Thoracic aorta (tissue), 2 donors: ENCODE measurements around the gene DNAL4. TPM values are rescaled to one million over a fixed set of nuclear protein-coding genes. Genes with fewer than 3 reads are reported as not detected.

Source experiments
- ATAC-seq: fragments of 150-250 bp; one replicate; pipeline ENCODE4 v1.8.0; 2017; ENCODE audit warnings: low read depth; ENCODE audit not compliant: insufficient number of reproducible peaks, low FRiP score
- DNase-seq: peaks from one replicate; pipeline ENCODE4 v3.0.0-alpha.2; 2020; ENCODE audit warnings: low spot score
- H3K27ac ChIP-seq, 2 donors: fragments of 200-600 bp; sonication (generic); 1 replicate in 1 of 2; 2 replicates in 1 of 2; pipeline ENCODE4 v1.5.1; 2016; ENCODE audit warnings: mild to moderate bottlenecking in 2 of 2, moderate library complexity in 2 of 2
- H3K27me3 ChIP-seq: fragments of 200-600 bp; sonication (generic); replicated peaks from 2 replicates; pipeline ENCODE4 v1.6.0; 2016; ENCODE audit warnings: mild to moderate bottlenecking; ENCODE audit not compliant: insufficient read depth
- H3K36me3 ChIP-seq: fragments of 200-600 bp; sonication (generic); one replicate; pipeline ENCODE4 v1.5.1; 2016
- H3K4me1 ChIP-seq, 2 donors: fragments of 200-600 bp; sonication (generic); 1 replicate in 1 of 2; 2 replicates in 1 of 2; pipeline versions ENCODE4 v1.5.1 to v1.6.0; 2016; ENCODE audit warnings: low read depth in 2 of 2, mild to moderate bottlenecking in 1 of 2; ENCODE audit not compliant: control insufficient read depth in 1 of 2
- H3K4me3 ChIP-seq: fragments of 200-600 bp; sonication (generic); 2 replicates; pipeline ENCODE4 v1.5.1; 2016; ENCODE audit warnings: mild to moderate bottlenecking
- H3K9me3 ChIP-seq: fragments of 200-600 bp; sonication (generic); 2 replicates; pipeline ENCODE4 v1.5.1; 2016
- total RNA-seq, 2 donors: library from RNA; depleted of rRNA; stranded (reverse); fragments of >200 nt; gene quantifications; one replicate each; pipeline versions ENCODE4 v1.1.0 to v1.2.3, GENCODE V29; 2016
- TF ChIP-seq, protein P1 (sequence below): fragments of 200-600 bp; sonication (generic); IDR thresholded peaks from one replicate; pipeline ENCODE4 v1.5.1; 2019; ENCODE audit warnings: antibody characterized with exemption

Gene DNAL4
- total RNA-seq, 2 donors from 2014 or later: 9.5 to 20.8 TPM

DNA sequence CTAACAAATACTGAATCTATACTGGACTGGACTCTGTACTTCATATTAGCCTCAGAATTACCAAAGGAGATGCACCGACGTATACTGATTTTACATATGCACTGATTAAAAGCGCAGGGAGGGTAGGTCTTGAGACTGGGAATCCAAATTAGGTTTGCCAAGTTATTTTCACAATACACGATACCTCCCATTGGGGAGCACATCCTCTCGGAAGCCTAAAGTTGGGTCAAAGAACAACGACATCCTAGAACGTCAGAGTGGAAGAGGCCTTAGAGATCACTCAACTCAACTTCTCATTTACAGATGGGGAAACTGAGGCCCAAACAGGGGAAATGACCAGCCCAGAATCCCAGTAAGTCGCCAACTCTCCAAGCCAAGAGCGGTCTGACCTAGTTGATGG, 626 bp downstream of the DNAL4 start:
- Histone ChIP-seq H3K36me3 (peaks cover 6% of the 10 kb centered on the region), H3K27ac (peak overlapping the region; percentile 70 to 74), H3K9me3 (no peaks in the 10 kb centered on the region), H3K4me3 (peak overlapping the region; percentile 75), H3K27me3 (no peaks in the 10 kb centered on the region), H3K4me1 (peaks cover 19 to 25% of the 10 kb centered on the region in 2 donors)
- TF ChIP-seq, protein P1, sequence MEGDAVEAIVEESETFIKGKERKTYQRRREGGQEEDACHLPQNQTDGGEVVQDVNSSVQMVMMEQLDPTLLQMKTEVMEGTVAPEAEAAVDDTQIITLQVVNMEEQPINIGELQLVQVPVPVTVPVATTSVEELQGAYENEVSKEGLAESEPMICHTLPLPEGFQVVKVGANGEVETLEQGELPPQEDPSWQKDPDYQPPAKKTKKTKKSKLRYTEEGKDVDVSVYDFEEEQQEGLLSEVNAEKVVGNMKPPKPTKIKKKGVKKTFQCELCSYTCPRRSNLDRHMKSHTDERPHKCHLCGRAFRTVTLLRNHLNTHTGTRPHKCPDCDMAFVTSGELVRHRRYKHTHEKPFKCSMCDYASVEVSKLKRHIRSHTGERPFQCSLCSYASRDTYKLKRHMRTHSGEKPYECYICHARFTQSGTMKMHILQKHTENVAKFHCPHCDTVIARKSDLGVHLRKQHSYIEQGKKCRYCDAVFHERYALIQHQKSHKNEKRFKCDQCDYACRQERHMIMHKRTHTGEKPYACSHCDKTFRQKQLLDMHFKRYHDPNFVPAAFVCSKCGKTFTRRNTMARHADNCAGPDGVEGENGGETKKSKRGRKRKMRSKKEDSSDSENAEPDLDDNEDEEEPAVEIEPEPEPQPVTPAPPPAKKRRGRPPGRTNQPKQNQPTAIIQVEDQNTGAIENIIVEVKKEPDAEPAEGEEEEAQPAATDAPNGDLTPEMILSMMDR: no peak
- DNase-seq: no peak
- ATAC-seq: no peak

DNA sequence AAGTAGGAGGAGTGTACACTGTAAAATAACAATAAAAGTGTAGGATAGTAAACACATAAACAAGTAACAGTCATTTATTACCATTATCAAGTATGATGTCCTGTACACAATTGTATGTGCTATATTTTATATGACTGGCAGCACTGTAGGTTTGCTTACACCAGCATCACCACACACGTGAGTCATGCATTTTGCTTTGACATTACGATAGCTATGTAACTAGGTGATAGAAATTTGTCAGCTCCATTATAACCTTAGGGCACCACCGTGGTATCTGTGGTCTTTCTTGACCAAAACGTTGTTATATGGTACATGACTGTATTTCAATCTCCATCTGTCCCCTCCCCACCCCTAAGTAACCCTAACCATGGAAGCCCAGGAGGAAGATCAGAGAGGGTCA, 1.1 kb downstream of the DNAL4 start:
- H3K9me3 ChIP-seq: no peaks in the 10 kb centered on the region
- TF ChIP-seq, protein P1: no peak
- H3K4me1 ChIP-seq: peaks cover 22 to 30% of the 10 kb centered on the region in 2 donors
- peak overlapping the region; percentile 75 for H3K4me3 ChIP-seq
- peak overlapping the region in 1 of 2 donors; percentile 70 for H3K27ac ChIP-seq
- peaks cover 6% of the 10 kb centered on the region for H3K36me3 ChIP-seq
- ATAC-seq (no peak), DNase-seq (no peak)
- H3K27me3 ChIP-seq: no peaks in the 10 kb centered on the region

DNA sequence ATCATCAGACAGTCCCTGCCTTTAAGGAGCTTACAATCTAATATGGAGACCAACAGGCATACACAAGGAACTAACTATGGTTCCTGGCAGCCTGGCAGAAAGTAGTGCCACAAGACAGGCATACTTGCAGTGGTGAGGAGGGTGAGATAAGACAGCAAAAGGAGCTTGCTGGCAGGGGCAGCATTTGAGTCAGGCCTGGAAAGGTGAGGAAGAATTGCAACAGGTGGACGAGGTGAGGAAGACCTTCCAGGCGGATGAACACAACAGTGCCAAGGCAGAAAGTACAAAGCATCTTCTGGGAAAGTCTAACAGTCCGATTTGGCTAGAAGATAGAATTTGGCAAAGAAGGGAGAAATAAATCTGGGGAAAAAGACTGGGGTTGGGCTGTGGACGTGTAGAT, 4.3 kb downstream of the DNAL4 start:
- ATAC-seq (no peak), DNase-seq (no peak)
- Histone ChIP-seq H3K4me1 (peaks cover 37 to 58% of the 10 kb centered on the region in 2 donors), H3K9me3 (no peaks in the 10 kb centered on the region), H3K27ac (peak overlapping the region in 1 of 2 donors; percentile 89), H3K4me3 (no peak overlapping the region), H3K36me3 (peaks cover 6% of the 10 kb centered on the region), H3K27me3 (no peaks in the 10 kb centered on the region)
- TF ChIP-seq, protein P1: no peak

DNA sequence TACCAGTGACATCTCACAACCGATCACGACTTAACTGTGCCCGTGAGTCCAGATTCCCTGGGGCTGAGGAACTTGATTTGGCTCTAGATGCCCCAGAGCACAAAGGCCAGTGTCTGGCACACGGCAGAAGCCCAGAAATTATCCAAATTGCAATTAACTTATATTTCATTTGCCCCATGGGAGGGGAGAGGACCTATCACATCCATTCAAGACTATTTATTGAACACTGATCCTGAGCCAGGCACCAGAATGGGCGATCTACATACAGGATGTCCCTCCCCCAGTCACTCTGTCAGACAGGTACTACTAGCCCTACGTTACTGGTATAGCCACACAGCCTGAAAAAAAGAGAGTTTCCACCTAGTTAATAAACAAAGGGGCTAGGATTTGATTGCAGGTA, 5.1 kb downstream of the DNAL4 start:
- H3K36me3 ChIP-seq: peaks cover 6% of the 10 kb centered on the region
- H3K27ac ChIP-seq: peak overlapping the region; percentile 83 to 89
- TF ChIP-seq, protein P1: no peak
- no peaks in the 10 kb centered on the region for H3K9me3 ChIP-seq
- peaks cover 34 to 54% of the 10 kb centered on the region in 2 donors for H3K4me1 ChIP-seq
- ATAC-seq (no peak), DNase-seq (no peak)
- H3K4me3 ChIP-seq: no peak overlapping the region
- no peaks in the 10 kb centered on the region for H3K27me3 ChIP-seq

DNA sequence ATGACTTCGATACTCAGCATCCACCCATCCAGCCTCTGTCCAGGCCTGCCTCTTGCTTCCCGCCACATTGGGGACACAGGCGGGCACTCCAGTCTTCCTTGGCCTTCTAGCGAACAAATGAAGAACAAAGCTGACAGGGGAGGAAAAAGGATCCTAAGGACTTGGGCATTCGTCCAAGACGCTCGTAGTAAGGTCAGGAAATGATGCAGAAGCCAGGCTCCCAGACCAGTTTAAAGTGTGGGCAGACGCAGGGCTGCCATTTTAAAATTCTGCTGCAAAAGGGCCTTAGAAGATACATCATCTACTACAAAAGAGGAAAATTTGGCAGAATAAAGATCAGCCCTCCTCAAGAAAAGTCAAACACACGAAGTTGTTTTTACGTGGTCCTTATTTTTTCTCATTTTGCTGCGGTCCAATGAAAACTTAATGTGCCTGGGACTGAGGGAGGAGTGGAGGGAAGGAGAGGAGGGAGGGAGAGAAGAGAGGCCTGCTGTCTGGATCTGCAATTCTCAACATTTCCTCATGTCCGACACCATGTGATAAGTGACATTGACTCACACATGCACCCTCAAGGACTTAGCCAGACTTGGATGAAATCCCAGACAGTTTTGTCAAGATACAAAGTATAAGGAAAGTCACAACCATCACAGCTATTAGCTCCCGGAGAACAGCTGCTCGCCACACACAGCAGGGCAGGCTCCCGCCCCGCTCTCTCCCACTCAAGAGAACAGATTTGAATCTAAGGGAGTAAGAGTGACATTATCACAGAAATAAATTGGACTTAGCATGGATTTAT, 5.7 kb downstream of the DNAL4 start:
- no peaks in the 10 kb centered on the region for H3K9me3 ChIP-seq
- H3K27ac ChIP-seq: peak overlapping the region; percentile 83 to 89
- H3K4me1 ChIP-seq: peaks cover 32 to 52% of the 10 kb centered on the region in 2 donors

More for the DNA sequence above, 5.7 kb downstream of the DNAL4 start:
- TF ChIP-seq, protein P1: no peak
- ATAC-seq: peak; percentile 96
- Histone ChIP-seq H3K36me3 (peaks cover 6% of the 10 kb centered on the region), H3K4me3 (no peak overlapping the region), H3K27me3 (no peaks in the 10 kb centered on the region)
- peak; percentile 28 for DNase-seq
